Breast epithelium (tissue), 3 donors: ENCODE data around the gene XIRP2.

Experiments
- CTCF ChIP-seq, 3 donors: fragments of 450-650 bp; IDR thresholded peaks; one replicate each; pipeline ENCODE4 v1.5.1; 2016 to 2017; ENCODE audit warnings: antibody characterized with exemption in 3 of 3, mild to moderate bottlenecking in 3 of 3, moderate library complexity in 3 of 3
- POLR2A ChIP-seq: fragments of 450-650 bp; IDR thresholded peaks from one replicate; pipeline ENCODE4 v1.6.1; 2016; ENCODE audit warnings: antibody characterized with exemption, mild to moderate bottlenecking, moderate library complexity
- POLR2AphosphoS5 ChIP-seq, 3 donors: sonication (generic); formaldehyde crosslinking; IDR thresholded peaks; one replicate each; pipeline ENCODE4 v1.6.1; 2017; ENCODE audit warnings: antibody characterized with exemption in 3 of 3

- TF ChIP-seq CTCF (IDR thresholded peaks at IDR 0.05) (no peak), POLR2A (no peak), POLR2AphosphoS5 (IDR thresholded peaks at IDR 0.05) (no peak)
Observed at GRCh38 chr2:166958986-166959481, 70.8 kb downstream of the XIRP2 start.
